ENCODE results near the gene TPRA1.

GRCh38 chr3:127569160-127569559 lies 21.4 kb downstream of the TPRA1 start:
- no peak for TF ChIP-seq CTCF (IDR thresholded peaks at IDR 0.05)
- TF ChIP-seq POLR2A (IDR thresholded peaks at IDR 0.05) = no peak
- no peak for TF ChIP-seq POLR2AphosphoS5 (IDR thresholded peaks at IDR 0.05)
